ENCODE results near the gene HSP90AB1. TPM values are rescaled to one million over a fixed set of nuclear protein-coding genes. Genes with fewer than 3 reads are reported as not detected.

Gene HSP90AB1
- total RNA-seq, 1 donor from 2014 or later, result 1,294 TPM

DNA sequence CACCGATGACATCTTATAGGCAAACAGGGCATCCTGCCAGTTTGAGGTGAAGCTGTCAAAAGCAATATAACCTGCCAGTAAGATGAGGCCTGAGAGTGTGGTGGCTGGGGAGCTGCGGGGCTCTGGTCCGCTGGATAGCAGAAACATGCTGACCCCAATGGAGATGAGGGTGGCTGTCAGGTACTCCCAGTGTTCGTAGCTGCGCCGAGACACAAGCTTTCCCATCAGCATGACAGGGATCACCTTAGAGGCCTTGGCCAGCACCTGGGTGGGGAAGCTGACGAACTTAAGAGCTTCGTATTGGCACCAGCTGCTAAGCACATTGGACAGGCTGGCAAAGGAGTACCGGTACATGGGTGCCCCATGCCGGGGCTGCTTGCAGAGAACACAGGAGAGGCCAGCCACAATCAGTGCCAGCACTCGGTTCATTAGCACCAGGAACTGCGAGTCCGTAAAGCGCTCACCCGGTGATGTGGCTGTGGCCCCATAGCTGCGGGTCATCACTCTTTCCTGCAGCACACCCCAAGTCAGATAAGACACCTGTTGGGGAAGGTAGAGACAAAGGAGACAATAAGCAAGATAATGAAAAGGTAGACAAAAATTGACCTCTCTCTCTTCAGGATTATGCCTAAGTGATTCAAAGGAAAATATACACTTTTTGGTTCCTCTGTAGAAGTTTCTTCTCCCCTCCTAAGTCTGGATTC, 8.4 kb downstream of the HSP90AB1 start:
- TF ChIP-seq, protein P1, sequence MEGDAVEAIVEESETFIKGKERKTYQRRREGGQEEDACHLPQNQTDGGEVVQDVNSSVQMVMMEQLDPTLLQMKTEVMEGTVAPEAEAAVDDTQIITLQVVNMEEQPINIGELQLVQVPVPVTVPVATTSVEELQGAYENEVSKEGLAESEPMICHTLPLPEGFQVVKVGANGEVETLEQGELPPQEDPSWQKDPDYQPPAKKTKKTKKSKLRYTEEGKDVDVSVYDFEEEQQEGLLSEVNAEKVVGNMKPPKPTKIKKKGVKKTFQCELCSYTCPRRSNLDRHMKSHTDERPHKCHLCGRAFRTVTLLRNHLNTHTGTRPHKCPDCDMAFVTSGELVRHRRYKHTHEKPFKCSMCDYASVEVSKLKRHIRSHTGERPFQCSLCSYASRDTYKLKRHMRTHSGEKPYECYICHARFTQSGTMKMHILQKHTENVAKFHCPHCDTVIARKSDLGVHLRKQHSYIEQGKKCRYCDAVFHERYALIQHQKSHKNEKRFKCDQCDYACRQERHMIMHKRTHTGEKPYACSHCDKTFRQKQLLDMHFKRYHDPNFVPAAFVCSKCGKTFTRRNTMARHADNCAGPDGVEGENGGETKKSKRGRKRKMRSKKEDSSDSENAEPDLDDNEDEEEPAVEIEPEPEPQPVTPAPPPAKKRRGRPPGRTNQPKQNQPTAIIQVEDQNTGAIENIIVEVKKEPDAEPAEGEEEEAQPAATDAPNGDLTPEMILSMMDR (IDR thresholded peaks at IDR 0.05; ENCODE audit: insufficient read depth, low read length, poor library complexity, severe bottlenecking), result no peak
- Histone ChIP-seq H3K27me3 (ENCODE audit: control insufficient read depth, insufficient read depth, low read length) (no peaks in the 10 kb centered on the region), H3K4me3 (ENCODE audit: low read depth, low read length) (no peak overlapping the region), H3K36me3 (ENCODE audit: control insufficient read depth, insufficient read depth, low read length) (peaks cover 14% of the 10 kb centered on the region)
- no peak for DNase-seq (ENCODE audit: low read depth)

DNA sequence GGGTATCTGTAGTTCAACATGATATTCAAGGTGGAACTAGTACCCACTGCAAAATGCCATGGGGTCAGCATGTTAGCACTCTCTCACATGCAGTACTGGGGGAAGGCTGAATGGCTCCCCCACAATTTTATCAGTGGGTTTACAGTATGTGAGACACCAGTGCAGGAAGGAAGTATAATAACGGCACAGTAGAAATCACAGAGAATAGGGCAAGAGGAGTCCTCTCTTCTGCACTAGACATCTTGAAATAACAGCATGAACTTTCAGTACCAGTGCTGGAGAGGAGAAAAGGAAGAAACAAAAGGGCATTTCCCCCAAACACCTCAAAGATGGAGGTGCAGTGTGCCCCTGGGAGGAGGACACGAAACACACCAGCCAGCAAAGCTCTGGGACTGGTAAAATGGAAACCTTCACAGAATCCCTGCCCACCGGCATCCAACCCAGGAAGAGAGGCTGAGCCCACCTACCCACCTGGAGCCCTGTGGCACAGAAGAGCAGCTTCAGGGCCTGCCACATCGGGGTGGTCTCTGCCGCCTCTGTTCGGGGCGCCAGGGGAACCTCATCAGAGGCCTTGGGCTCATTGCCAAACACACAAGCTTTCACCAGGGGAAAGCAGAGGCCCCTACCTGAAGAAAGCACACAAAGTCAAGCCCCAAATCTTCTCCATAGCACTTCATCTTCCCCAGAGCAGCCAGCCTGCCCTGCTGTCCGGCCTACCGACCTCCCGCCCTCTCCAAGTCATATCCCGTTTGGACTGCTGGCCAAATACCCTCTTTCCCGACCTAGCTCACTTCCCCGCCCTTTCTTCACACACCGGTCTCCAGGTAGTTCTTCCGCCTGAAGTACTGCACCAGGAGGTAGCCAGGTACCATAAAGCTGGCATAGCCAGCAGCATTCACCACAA, 9.2 kb downstream of the HSP90AB1 start:
- peaks cover 10% of the 10 kb centered on the region for H3K36me3 ChIP-seq (ENCODE audit: control insufficient read depth, insufficient read depth, low read length)
- no peak for DNase-seq (ENCODE audit: low read depth)

DNA sequence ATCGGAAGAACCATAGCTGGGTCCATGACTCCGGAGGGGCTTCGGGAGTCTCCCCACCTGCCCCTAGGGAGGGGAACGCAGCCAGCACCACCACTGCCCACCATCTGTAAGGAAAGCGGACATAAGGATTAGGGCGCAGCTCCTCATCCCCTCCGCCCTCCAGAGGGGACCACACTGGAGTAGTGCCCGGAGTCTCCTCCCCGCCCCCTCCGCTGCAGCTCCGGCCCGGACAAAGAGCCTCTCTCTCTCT, 9.8 kb downstream of the HSP90AB1 start:
- Histone ChIP-seq H3K4me3 (ENCODE audit: low read depth, low read length) (peak overlapping the region; percentile 75), H3K27me3 (ENCODE audit: control insufficient read depth, insufficient read depth, low read length) (no peaks in the 10 kb centered on the region), H3K36me3 (ENCODE audit: control insufficient read depth, insufficient read depth, low read length) (peaks cover 8% of the 10 kb centered on the region)
- no peak for DNase-seq (ENCODE audit: low read depth)
- TF ChIP-seq, protein P1 (IDR thresholded peaks at IDR 0.05; ENCODE audit: insufficient read depth, low read length, poor library complexity, severe bottlenecking), result no peak

More for the DNA sequence above, 9.2 kb downstream of the HSP90AB1 start:
- Histone ChIP-seq H3K27me3 (ENCODE audit: control insufficient read depth, insufficient read depth, low read length) (no peaks in the 10 kb centered on the region), H3K4me3 (ENCODE audit: low read depth, low read length) (peak overlapping the region; percentile 75)
- TF ChIP-seq, protein P1 (IDR thresholded peaks at IDR 0.05; ENCODE audit: insufficient read depth, low read length, poor library complexity, severe bottlenecking), result no peak

DNA sequence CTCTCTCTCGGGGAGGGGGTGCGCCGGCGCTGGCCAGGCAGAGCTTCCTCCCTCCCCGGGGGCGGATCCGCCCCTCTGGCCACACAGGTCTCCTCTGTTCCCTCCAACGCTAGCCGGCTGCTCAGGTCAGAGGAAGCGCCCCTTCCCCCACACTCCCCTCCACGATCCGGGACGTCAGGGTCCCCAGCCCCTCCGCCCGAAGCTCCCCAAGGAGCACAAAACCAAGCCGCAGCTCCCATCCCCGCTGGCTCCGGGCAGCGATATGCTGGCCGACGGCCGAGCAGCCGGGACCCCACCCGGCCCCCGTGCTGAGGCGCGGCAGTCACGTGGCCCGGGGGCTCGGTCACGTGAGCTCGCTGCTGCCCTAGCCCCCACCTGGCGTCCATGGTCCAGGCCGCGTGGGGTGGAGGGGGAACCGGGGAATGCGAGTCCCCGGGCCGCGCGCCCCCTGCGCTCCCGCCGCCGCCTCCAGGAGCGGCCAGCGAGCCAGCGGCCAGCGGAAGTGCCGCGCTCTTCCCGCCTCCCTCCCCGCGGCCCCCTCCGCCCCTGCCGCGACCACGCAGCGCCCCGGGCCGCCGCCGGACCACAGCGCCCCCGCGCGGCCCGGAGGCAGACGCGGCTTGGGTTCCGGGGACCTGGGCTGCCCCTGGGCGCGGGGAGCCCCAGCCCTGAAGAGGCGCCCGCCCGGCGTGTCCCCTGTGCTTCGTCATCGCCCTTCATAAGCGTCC, 10.3 kb downstream of the HSP90AB1 start, which contains the start of gene SLC35B2:
SLC35B2 (minus strand) TSS at position 504 of the 728 bp plus-strand sequence; CDS start at position 386, 118 bp downstream.
- H3K27me3 ChIP-seq (ENCODE audit: control insufficient read depth, insufficient read depth, low read length), result no peaks in the 10 kb centered on the region
- peak within 1 kb of the TSS; percentile 75 for H3K4me3 ChIP-seq (ENCODE audit: low read depth, low read length)
- peaks cover 6% of the 10 kb centered on the region for H3K36me3 ChIP-seq (ENCODE audit: control insufficient read depth, insufficient read depth, low read length)
- DNase-seq (ENCODE audit: low read depth), result no peak
- TF ChIP-seq, protein P1 (IDR thresholded peaks at IDR 0.05; ENCODE audit: insufficient read depth, low read length, poor library complexity, severe bottlenecking), result no peak

DNA sequence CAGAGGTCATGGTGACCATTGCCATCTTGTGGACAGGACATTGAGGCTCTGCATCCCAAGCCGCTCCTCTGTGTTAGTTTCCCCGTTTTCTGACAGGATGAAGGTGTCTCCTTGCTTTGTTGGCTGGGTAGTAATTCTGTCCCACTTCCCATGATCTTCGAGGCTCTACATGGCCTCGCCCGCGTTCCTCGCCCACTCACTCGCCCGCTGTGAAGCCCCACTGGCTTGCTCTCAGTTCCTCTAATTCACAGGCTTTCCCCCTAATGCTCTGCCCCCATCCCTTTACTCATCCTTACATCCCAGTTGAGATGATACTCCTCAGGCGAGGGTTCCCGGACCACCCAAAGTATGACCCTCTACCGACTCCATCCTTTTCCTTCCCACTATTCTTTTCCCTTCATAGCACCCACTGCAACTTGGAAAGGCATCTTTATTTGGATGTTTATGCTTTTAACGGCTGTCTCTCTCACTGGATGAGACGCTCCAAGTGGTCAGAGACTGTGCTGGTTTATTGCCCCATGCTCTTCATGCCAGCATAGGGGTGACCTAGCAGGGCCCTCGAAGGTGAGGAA, 10.9 kb downstream of the HSP90AB1 start:
- DNase-seq (ENCODE audit: low read depth), result no peak
- no peaks in the 10 kb centered on the region for H3K27me3 ChIP-seq (ENCODE audit: control insufficient read depth, insufficient read depth, low read length)
- peak overlapping the region; percentile 75 for H3K4me3 ChIP-seq (ENCODE audit: low read depth, low read length)
- H3K36me3 ChIP-seq (ENCODE audit: control insufficient read depth, insufficient read depth, low read length), result peaks cover 6% of the 10 kb centered on the region
- TF ChIP-seq, protein P1 (IDR thresholded peaks at IDR 0.05; ENCODE audit: insufficient read depth, low read length, poor library complexity, severe bottlenecking), result no peak

All from kidney epithelial cell (primary cell).